VCaP (cell line): ENCODE results near the gene ROR2.

Source experiments
- H3K27ac ChIP-seq: fragments of 450-650 bp; 2 replicates; pipeline ENCODE4 v1.5.1; 2017
- CTCF ChIP-seq: fragments of 450-650 bp; conservative IDR thresholded peaks from 2 replicates; pipeline ENCODE4 v1.5.1; 2017; ENCODE audit warnings: mild to moderate bottlenecking, moderate library complexity

ROR2 gene

DNA sequence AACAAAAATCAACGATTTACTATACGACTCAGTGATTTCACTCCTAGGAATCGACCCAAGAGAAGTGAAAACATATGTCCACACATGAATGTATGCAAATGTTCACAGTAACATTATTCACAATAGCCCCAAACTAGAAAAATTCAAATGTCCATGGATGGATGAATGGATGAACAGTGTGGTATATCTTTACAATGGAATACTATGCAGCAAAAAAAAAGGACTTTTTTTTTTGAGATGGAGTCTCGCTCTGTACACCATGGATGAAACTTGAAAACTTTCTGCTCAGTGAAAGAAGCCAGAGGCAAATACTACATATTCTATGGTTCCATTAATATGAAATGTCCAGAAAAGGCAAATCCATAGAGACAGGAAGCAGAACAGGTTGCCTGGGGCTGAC lies 233.8 kb downstream of the ROR2 start:
- TF ChIP-seq CTCF: no peak
- H3K27ac ChIP-seq: no peak overlapping the region

GRCh38 chr9:91714874-91715615 lies 235.0 kb downstream of the ROR2 start:
- no peak for TF ChIP-seq CTCF
- H3K27ac ChIP-seq: 0 out of 2 replicates have a peak overlapping the region, but pooled peaks have one; percentile 10

- peak overlapping the region; percentile 10; the same call in 1 of the 2 replicates for H3K27ac ChIP-seq
- no peak for TF ChIP-seq CTCF
Observed at GRCh38 chr9:91714020-91714806, 235.8 kb downstream of the ROR2 start.

DNA sequence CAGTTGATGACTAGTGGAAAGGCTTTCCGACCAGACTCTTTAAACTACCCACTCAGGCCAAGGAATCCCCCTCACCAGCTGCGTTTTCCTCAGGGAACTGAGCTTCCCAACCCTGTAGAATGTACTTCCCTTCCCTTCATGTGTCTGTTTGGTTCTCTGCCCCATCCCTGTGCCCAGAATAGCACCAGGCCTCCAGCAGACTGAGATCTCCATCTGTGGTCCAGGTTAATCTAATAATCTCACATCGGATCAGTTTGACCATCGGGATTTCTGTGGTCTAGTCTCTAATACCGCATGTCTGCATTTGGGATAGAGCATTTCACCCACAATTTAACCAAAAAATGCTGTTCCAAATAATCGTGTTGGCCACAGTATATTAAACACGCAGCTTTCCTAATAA lies 237.2 kb downstream of the ROR2 start:
- no peak overlapping the region for H3K27ac ChIP-seq
- TF ChIP-seq CTCF: no peak

DNA sequence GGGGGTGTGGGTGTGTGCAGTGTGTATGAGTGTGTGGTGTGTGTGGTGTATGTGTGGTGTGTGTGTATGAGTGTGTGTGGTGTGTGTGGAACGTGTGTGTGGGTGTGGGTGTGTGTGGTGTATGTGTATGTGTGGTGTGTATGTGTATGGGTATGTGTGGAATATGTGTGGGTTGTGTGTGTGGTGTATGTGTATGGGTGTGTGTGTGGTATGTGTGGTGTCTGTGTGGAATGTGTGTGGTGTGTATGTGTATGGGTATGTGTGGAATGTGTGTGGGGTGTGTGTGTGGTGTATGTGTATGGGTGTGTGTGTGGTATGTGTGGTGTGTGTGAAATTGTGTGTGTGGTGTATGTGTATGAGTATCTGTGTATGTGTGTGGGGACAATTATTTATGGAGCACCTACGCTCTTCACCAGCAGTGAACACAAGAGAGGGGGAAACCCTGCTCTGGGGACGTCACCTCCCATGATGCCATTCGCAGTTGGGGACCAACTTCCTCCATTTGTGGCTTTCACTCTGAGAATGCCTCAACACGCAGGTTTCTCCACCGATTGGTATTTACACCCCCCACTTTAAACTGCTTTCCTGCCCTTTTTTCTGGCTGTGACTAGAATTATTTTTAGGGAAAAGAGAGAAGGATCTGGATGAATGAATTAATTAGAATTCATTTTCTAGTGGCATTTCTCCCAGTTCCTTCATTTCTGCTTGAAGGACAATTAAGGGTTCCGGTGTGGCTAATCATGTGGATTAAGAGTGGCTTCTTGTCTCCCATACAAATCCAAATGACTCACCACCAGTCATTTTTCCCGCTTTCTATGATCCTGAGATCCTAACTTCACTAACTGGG lies 238.1 kb downstream of the ROR2 start:
- no peak for TF ChIP-seq CTCF
- no peak overlapping the region for H3K27ac ChIP-seq

GRCh38 chr9:91710158-91710557 lies 239.9 kb downstream of the ROR2 start:
- no peak for TF ChIP-seq CTCF
- H3K27ac ChIP-seq: no peak overlapping the region; the same call in 1 of the 2 replicates

DNA sequence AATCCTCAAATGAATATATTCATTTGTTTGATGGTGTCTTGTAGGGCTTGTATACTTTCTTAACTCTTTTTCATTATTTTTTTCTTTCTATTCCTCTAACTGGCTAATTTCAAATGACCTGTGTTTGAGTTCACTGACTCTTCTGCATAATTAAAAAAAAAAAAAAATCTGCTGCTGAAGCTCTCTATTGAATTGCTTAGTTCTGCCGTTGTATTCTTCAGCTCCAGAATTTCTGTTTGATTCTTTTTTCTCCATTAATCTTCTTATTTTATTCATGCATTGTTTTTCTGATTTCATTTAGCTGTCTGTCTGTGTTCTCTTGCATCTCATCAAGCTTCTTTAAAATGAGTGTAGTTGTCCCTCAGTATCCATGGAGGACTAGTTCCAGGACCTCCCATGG lies 244.6 kb downstream of the ROR2 start:
- H3K27ac ChIP-seq: no peak overlapping the region
- TF ChIP-seq CTCF: no peak
